K562 (cell line): ENCODE measurements around the gene NTSR2. TPM values are rescaled to one million over a fixed set of nuclear protein-coding genes. Genes with fewer than 3 reads are reported as not detected.

Experiments
- ATAC-seq: fragments of 200-7000 bp; cut with Tn5 transposase; 3 replicates; pipeline ENCODE4 v1.9.1; 2020; ENCODE audit warnings: moderate library complexity
- BruUV-seq: library from RNA; stranded (reverse); fragments of 400-500 nt; replicated peaks from 2 replicates; lab custom pipeline; 2021; lab: Mats Ljungman, UMichigan
- CTCF ChIA-PET: fragments of 300-600 bp; formaldehyde crosslinking; extraction: SDS; loops from one replicate; lab custom pipeline; 2021; ENCODE audit warnings: low intra/inter-chr PET ratio; lab: Yijun Ruan, JAX
- POLR2A ChIA-PET: fragments of 300-600, 350-650 bp; sonication (Branson Sonifier 250); formaldehyde crosslinking; extraction: SDS; loops from one replicate; lab custom pipeline; 2021; ENCODE audit warnings: antibody characterized with exemption, inconsistent platforms; lab: Yijun Ruan, JAX
- DNase-seq, 4 experiments: peaks; one replicate each; pipeline versions ENCODE4 v3.0.0 to v3.0.0-alpha.2; 2011 to 2018; ENCODE audit warnings: low spot score in 3 of 4, mixed read lengths in 3 of 4; ENCODE audit errors: extremely low read depth in 1 of 4
- FAIRE-seq: peaks from 2 replicates; lab custom pipeline; 2011; peaks lifted over from hg19 to GRCh38; lab: Jason Lieb, UNC
- H2AFZ ChIP-seq: 2 replicates; pipeline ENCODE4 v1.6.0; 2011; ENCODE audit warnings: low read depth, low read length, control low read depth, inconsistent platforms
- H3K27ac ChIP-seq: fragments of 200-600 bp; 3 replicates; pipeline ENCODE4 v1.8.0; 2011; ENCODE audit warnings: low read depth, mild to moderate bottlenecking, control low read depth, inconsistent platforms, low read length, moderate library complexity, mixed read lengths; ENCODE audit errors: extremely low read depth
- H3K27me3 ChIP-seq, 2 experiments: fragments of 300-600 bp in 1 of 2; 2 replicates in 1 of 2; 3 replicates in 1 of 2; pipeline versions ENCODE4 v1.6.0 to v1.8.0; 2011; ENCODE audit warnings: inconsistent platforms in 2 of 2, low read length in 2 of 2, mild to moderate bottlenecking in 1 of 2, mixed read lengths in 1 of 2, moderate library complexity in 1 of 2; ENCODE audit not compliant: control insufficient read depth in 2 of 2, insufficient read depth in 2 of 2
- H3K36me3 ChIP-seq: fragments of 300-600 bp; 3 replicates; pipeline ENCODE4 v1.8.0; 2011; ENCODE audit warnings: mild to moderate bottlenecking, low read length, inconsistent platforms; ENCODE audit not compliant: control insufficient read depth, insufficient read depth
- H3K4me1 ChIP-seq, 2 experiments: fragments of 200-600 bp in 1 of 2; replicated peaks in 1 of 2; 2 replicates in 1 of 2; 3 replicates in 1 of 2; pipeline versions ENCODE4 v1.5.1 to v1.8.0; 2011; ENCODE audit warnings: inconsistent platforms in 2 of 2, low read length in 2 of 2, mild to moderate bottlenecking in 1 of 2, mixed read lengths in 1 of 2, moderate library complexity in 1 of 2; ENCODE audit not compliant: control insufficient read depth in 2 of 2, insufficient read depth in 2 of 2
- H3K4me2 ChIP-seq: 2 replicates; pipeline ENCODE4 v1.6.1; 2011; ENCODE audit warnings: low read length, control low read depth, inconsistent platforms, mixed read lengths; ENCODE audit not compliant: insufficient read depth
- H3K4me3 ChIP-seq: fragments of 200-600 bp; sonication (generic), shearing (Covaris generic); 2 replicates; pipeline ENCODE4 v1.5.1; 2016; ENCODE audit warnings: control low read depth, inconsistent platforms
- H3K79me2 ChIP-seq: fragments of 200-600 bp; 3 replicates; pipeline ENCODE4 v1.8.0; 2011; ENCODE audit warnings: low read length, inconsistent platforms; ENCODE audit not compliant: control insufficient read depth, insufficient read depth
- H3K9ac ChIP-seq, 2 experiments: 2 replicates each; pipeline versions ENCODE4 v1.6.0 to v1.6.1; 2011; ENCODE audit warnings: low read depth in 2 of 2, low read length in 2 of 2, control low read depth in 1 of 2, inconsistent platforms in 1 of 2, mild to moderate bottlenecking in 1 of 2, mixed read lengths in 1 of 2; ENCODE audit not compliant: insufficient read depth in 1 of 2
- H3K9me1 ChIP-seq: one replicate; pipeline ENCODE4 v1.6.0; 2011; ENCODE audit warnings: inconsistent platforms, mild to moderate bottlenecking, low read length, moderate library complexity; ENCODE audit not compliant: control insufficient read depth, insufficient read depth
- H3K9me3 ChIP-seq: replicated peaks from 2 replicates; pipeline ENCODE4 v1.5.1; 2011; ENCODE audit warnings: low read depth, low read length, inconsistent platforms; ENCODE audit not compliant: control insufficient read depth, insufficient read depth
- H4K20me1 ChIP-seq: replicated peaks from 2 replicates; pipeline ENCODE4 v1.6.1; 2011; ENCODE audit warnings: low read length, inconsistent platforms, mixed read lengths; ENCODE audit not compliant: control insufficient read depth, insufficient read depth
- ADNP ChIP-seq: fragments of 200-800 bp; sonication (Bioruptor generic); IDR thresholded peaks from 2 replicates; pipeline ENCODE4 v1.6.1; 2016; ENCODE audit warnings: missing genetic modification characterization, missing compliant biosample characterization
- CC2D1A ChIP-seq: fragments of 450-650 bp; IDR thresholded peaks from 2 replicates; pipeline ENCODE4 v1.6.1; 2017; ENCODE audit warnings: mild to moderate bottlenecking
- FOSL1 ChIP-seq: fragments of 200-800 bp; sonication (Bioruptor generic); conservative IDR thresholded peaks from 2 replicates; pipeline ENCODE4 v1.6.1; 2016; ENCODE audit warnings: missing genetic modification characterization, missing compliant biosample characterization
- HNRNPH1 ChIP-seq: fragments of 200-400 bp; formaldehyde crosslinking; optimal IDR thresholded peaks from 2 replicates; pipeline ENCODE3; 2017; ENCODE audit warnings: low read depth, mild to moderate bottlenecking, low read length, moderate library complexity
- IRF1 ChIP-seq: sonication (generic); formaldehyde crosslinking; IDR thresholded peaks from 2 replicates; pipeline ENCODE4 v1.8.0; 2022; ENCODE audit warnings: missing genetic modification reagents, mild to moderate bottlenecking, borderline replicate concordance
- KDM5B ChIP-seq: fragments of 200-600 bp; sonication (generic); IDR thresholded peaks from 2 replicates; pipeline ENCODE4 v1.6.1; 2012; ENCODE audit warnings: low read depth, mild to moderate bottlenecking, moderate library complexity, low read length, control low read depth, inconsistent platforms; ENCODE audit not compliant: insufficient replicate concordance
- MYC ChIP-seq, 2 experiments: fragments of 250-450 bp in 1 of 2; sonication (Bioruptor Pico) in 1 of 2; IDR thresholded peaks; 2 replicates each; pipeline versions ENCODE4 v1.5.1 to v1.6.1; 2012 to 2021; ENCODE audit warnings: low read depth in 2 of 2, borderline replicate concordance in 1 of 2, improper control_type of control experiment in 1 of 2, low read length in 1 of 2, mild to moderate bottlenecking in 1 of 2, moderate library complexity in 1 of 2
- NCOA4 ChIP-seq: fragments of 450-650 bp; IDR thresholded peaks from 2 replicates; pipeline ENCODE4 v1.6.1; 2018; ENCODE audit warnings: mild to moderate bottlenecking; ENCODE audit not compliant: partially characterized antibody
- POLR2AphosphoS5 ChIP-seq: IDR thresholded peaks from 2 replicates; pipeline ENCODE4 v1.6.1; 2011; ENCODE audit warnings: mild to moderate bottlenecking, low read depth, low read length, moderate library complexity; ENCODE audit not compliant: control insufficient read depth, insufficient read depth
- PRDM10 ChIP-seq: fragments of 450-650 bp; IDR thresholded peaks from 2 replicates; pipeline ENCODE4 v1.6.1; 2018; ENCODE audit not compliant: partially characterized antibody
- SMARCB1 ChIP-seq: IDR thresholded peaks from 2 replicates; pipeline ENCODE4 v1.6.1; 2011; ENCODE audit warnings: improper control_type of control experiment, low read depth; ENCODE audit not compliant: insufficient read length
- TCF7L2 ChIP-seq: fragments of 150-350 bp; IDR thresholded peaks from 2 replicates; pipeline ENCODE4 v1.6.1; 2016; ENCODE audit warnings: low read depth, mild to moderate bottlenecking, low read length, moderate library complexity
- ZNF12 ChIP-seq: sonication (generic); formaldehyde crosslinking; IDR thresholded peaks from 2 replicates; pipeline ENCODE4 v1.4.0; 2020; ENCODE audit warnings: mild to moderate bottlenecking, missing genetic modification reagents
- ZNF124 ChIP-seq: sonication (generic); formaldehyde crosslinking; IDR thresholded peaks from 2 replicates; pipeline ENCODE4 v1.8.1; 2022; ENCODE audit warnings: missing genetic modification reagents
- ZNF445 ChIP-seq: fragments of 250-450 bp; sonication (Bioruptor Pico); IDR thresholded peaks from 2 replicates; pipeline ENCODE4 v1.4.0; 2020; ENCODE audit warnings: low read depth, mild to moderate bottlenecking, moderate library complexity
- WGBS: fragments of 100-300 bp; shearing (Covaris generic); methylation state at CpG from one replicate; pipeline ENCODE4 v1.1.6; 2016; ENCODE audit warnings: low coverage, mixed read lengths; ENCODE audit not compliant: insufficient coverage; ENCODE audit errors: missing lambda C conversion rate; 5-methylcytosine and 5-hydroxymethylcytosine counted together
- in situ Hi-C: fragments of 300-500 bp; cut with MboI; formaldehyde crosslinking; loops from 4 replicates; pipeline ENCODE4 v1.15.0; 2018; ENCODE audit warnings: inconsistent platforms, mixed read lengths
- intact Hi-C: fragments of 100-400 bp; cut with micrococcal nuclease; formaldehyde crosslinking; loops from 2 replicates; pipeline ENCODE4 v1.14.2; 2022
- polyA plus RNA-seq, 8 experiments: library from polyadenylated mRNA; depleted of rRNA in 4 of 8; stranded (reverse) in 5 of 8; unstranded in 3 of 8; fragments of >200 nt; fragmentation: Nextera tagmentation in 2 of 8; fragmentation: Illumina TruSeq in 1 of 8; extraction: Ambion mirVana in 2 of 8; extraction: Trizol in 1 of 8; gene quantifications; 2 replicates each; pipeline versions ENCODE4 v1.2.1 to v1.2.3, GENCODE V29; 2011 to 2014; ENCODE audit warnings: inconsistent platforms in 1 of 8, missing spikeins in 1 of 8
- total RNA-seq, 7 experiments: library from RNA; depleted of rRNA in 6 of 7; stranded (reverse); fragments of >200 nt in 6 of 7; fragmentation: Illumina TruSeq in 2 of 7; extraction: Trizol in 2 of 7; gene quantifications; 2 replicates each; pipeline versions ENCODE4 v1.2.1 to v1.2.3, GENCODE V29; 2011 to 2021; ENCODE audit warnings: low replicate concordance in 1 of 7
- TF ChIP-seq, protein P1 (sequence below): fragments of 450-650 bp; IDR thresholded peaks from 2 replicates; pipeline ENCODE4 v1.6.1; 2016; ENCODE audit warnings: mild to moderate bottlenecking

NTSR2 gene
- total and polyA plus RNA-seq, 9 of the 15 experiments (the other 6 are each of a cell fraction or from before 2014, with no cell fraction given) = not detected

DNA sequence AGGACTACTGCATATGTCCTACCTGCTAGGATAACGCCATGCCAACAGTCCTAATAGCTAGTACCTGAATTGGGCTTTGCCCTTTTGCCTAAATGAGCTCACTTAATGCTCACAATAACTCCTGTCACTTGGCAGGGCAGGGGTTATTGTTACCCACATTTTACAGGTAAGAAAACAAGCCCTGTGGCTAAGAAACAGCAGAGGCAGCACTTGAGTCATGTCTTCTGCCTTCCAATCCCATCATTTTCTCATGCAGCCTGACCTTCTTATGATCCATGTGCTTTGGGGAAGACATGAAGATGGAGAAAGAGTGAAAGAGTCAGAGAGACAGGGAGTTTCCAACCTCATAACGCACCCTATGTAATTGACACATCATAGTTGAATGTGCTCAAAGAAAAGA is 42.9 kb upstream of the NTSR2 start:
- peaks cover 10 to 46% of the 10 kb centered on the region in 2 experiments; a peak in 3 of 5 replicates for H3K27me3 ChIP-seq
- no peaks in the 10 kb centered on the region for H3K9me1 ChIP-seq
- H3K4me2 ChIP-seq = no peak overlapping the region
- ATAC-seq (no peak), DNase-seq (no peak), FAIRE-seq (no peak)
- H2AFZ ChIP-seq = no peak overlapping the region
- WGBS = 24% methylated on average over 2 of the region's 2 CpGs
- H3K36me3 ChIP-seq = no peaks in the 10 kb centered on the region
- H3K4me3 ChIP-seq = no peak overlapping the region
- no peaks in the 10 kb centered on the region; the same call in 1 of the 2 replicates for H4K20me1 ChIP-seq
- peaks cover 3 to 9% of the 10 kb centered on the region in 2 experiments; a peak in 3 of 5 replicates for H3K4me1 ChIP-seq
- in situ Hi-C loops (no loop called here), intact Hi-C loops (no loop called here)
- BruUV-seq = no TSS peak
- H3K9me3 ChIP-seq = no peaks in the 10 kb centered on the region
- ChIA-PET CTCF (no interaction called here), POLR2A (no interaction called here)
- no peak overlapping the region for H3K27ac ChIP-seq
- no peak overlapping the region for H3K9ac ChIP-seq
- no peaks in the 10 kb centered on the region for H3K79me2 ChIP-seq
- TF ChIP-seq, protein P1, sequence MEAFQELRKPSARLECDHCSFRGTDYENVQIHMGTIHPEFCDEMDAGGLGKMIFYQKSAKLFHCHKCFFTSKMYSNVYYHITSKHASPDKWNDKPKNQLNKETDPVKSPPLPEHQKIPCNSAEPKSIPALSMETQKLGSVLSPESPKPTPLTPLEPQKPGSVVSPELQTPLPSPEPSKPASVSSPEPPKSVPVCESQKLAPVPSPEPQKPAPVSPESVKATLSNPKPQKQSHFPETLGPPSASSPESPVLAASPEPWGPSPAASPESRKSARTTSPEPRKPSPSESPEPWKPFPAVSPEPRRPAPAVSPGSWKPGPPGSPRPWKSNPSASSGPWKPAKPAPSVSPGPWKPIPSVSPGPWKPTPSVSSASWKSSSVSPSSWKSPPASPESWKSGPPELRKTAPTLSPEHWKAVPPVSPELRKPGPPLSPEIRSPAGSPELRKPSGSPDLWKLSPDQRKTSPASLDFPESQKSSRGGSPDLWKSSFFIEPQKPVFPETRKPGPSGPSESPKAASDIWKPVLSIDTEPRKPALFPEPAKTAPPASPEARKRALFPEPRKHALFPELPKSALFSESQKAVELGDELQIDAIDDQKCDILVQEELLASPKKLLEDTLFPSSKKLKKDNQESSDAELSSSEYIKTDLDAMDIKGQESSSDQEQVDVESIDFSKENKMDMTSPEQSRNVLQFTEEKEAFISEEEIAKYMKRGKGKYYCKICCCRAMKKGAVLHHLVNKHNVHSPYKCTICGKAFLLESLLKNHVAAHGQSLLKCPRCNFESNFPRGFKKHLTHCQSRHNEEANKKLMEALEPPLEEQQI = no peak
- TF ChIP-seq PRDM10 (no peak), KDM5B (no peak), CC2D1A (no peak), HNRNPH1 (no peak), ZNF12 (CRISPR knock-in tag) (no peak), FOSL1 (tag) (no peak), SMARCB1 (no peak), NCOA4 (no peak), IRF1 (CRISPR knock-in tag) (no peak), ADNP (tag) (no peak), ZNF124 (CRISPR knock-in tag) (no peak), TCF7L2 (no peak), MYC (IDR thresholded peaks at IDR 0.05; ENCODE audit: low read depth, low read length) (no peak), MYC (CRISPR knock-in tag; IDR thresholded peaks at IDR 0.05; ENCODE audit: borderline replicate concordance, low read depth) (no peak), ZNF445 (CRISPR knock-in tag) (no peak), POLR2AphosphoS5 (no peak)
